HCT116 (cell line): Measurements from ENCODE around the gene AKR7A2. TPM values are rescaled to one million over a fixed set of nuclear protein-coding genes. Genes with fewer than 3 reads are reported as not detected.

Source experiments
- ATAC-seq: fragments of 200-7000 bp; cut with Tn5 transposase; 2 replicates; pipeline ENCODE4 v1.9.1; 2020; ENCODE audit warnings: mild to moderate bottlenecking, moderate library complexity
- BruUV-seq: library from RNA; stranded (reverse); fragments of 400-500 nt; replicated peaks from 2 replicates; lab custom pipeline; 2021; lab: Mats Ljungman, UMichigan
- CTCF ChIA-PET: fragments of 300-600 bp; sonication (Branson Sonifier 250); formaldehyde crosslinking; loops from one replicate; lab custom pipeline; 2021; ENCODE audit warnings: antibody characterized with exemption; lab: Charles Lee
- POLR2A ChIA-PET: fragments of 300-600, 350-600 bp; sonication (Branson Sonifier 250); formaldehyde crosslinking; loops from one replicate; lab custom pipeline; 2021; ENCODE audit warnings: antibody characterized with exemption; lab: Charles Lee
- RAD21 ChIA-PET, 2 experiments: fragments of 300-600 bp; sonication (Branson Sonifier 250); formaldehyde crosslinking; loops; one replicate each; lab custom pipeline; 2023; ENCODE audit warnings: low total read pairs in 2 of 2; ENCODE audit not compliant: uncharacterized antibody in 2 of 2, unreplicated experiment in 2 of 2, low non-redundant PET in 1 of 2; lab: Charles Lee
- DNase-seq: peaks from one replicate; pipeline ENCODE4 v3.0.0-alpha.2; 2010; ENCODE audit warnings: low read depth, low spot score
- H2AFZ ChIP-seq: fragments of 200-600 bp; shearing (Covaris generic), sonication (generic); 2 replicates; pipeline ENCODE4 v1.6.1; 2017; ENCODE audit warnings: low read depth, mixed run types, mixed read lengths, antibody characterized with exemption, low read length; ENCODE audit not compliant: poor library complexity, severe bottlenecking
- H3K27ac ChIP-seq: 2 replicates; pipeline ENCODE4 v1.5.1; 2012; ENCODE audit warnings: low read depth, low read length
- H3K27me3 ChIP-seq: fragments of 200-600 bp; sonication (generic); 2 replicates; pipeline ENCODE4 v1.6.1; 2016; ENCODE audit warnings: mixed run types, low read length, mixed read lengths; ENCODE audit not compliant: insufficient read depth
- H3K36me3 ChIP-seq, 2 experiments: fragments of 200-500 bp in 1 of 2; fragments of 200-600 bp in 1 of 2; sonication (Bioruptor generic) in 1 of 2; sonication (generic) in 1 of 2; 2 replicates each; pipeline versions ENCODE4 v1.5.1 to v1.6.1; 2014 to 2016; ENCODE audit warnings: low read length in 2 of 2, inconsistent platforms in 1 of 2, mixed read lengths in 1 of 2, mixed run types in 1 of 2; ENCODE audit not compliant: insufficient read depth in 2 of 2, control insufficient read depth in 1 of 2
- H3K4me1 ChIP-seq, 2 experiments: fragments of 200-600 bp in 1 of 2; sonication (generic) in 1 of 2; 2 replicates each; pipeline versions ENCODE4 v1.5.1 to v1.6.1; 2012 to 2017; ENCODE audit warnings: low read length in 2 of 2, inconsistent platforms in 1 of 2, mild to moderate bottlenecking in 1 of 2, mixed read lengths in 1 of 2, mixed run types in 1 of 2, moderate library complexity in 1 of 2; ENCODE audit not compliant: insufficient read depth in 2 of 2, control insufficient read depth in 1 of 2
- H3K4me2 ChIP-seq: fragments of 200-600 bp; sonication (generic); 2 replicates; pipeline ENCODE4 v1.6.1; 2017; ENCODE audit warnings: mixed run types, low read length, mixed read lengths
- H3K4me3 ChIP-seq, 2 experiments: fragments of 200-600 bp in 1 of 2; sonication (generic) in 1 of 2; replicated peaks in 1 of 2; 2 replicates each; pipeline ENCODE4 v1.5.1; 2011 to 2016; ENCODE audit warnings: low read length in 2 of 2, control low read depth in 1 of 2, low read depth in 1 of 2, mild to moderate bottlenecking in 1 of 2, mixed read lengths in 1 of 2, mixed run types in 1 of 2
- H3K79me2 ChIP-seq: fragments of 200-600 bp; sonication (generic); 2 replicates; pipeline ENCODE4 v1.6.1; 2017; ENCODE audit warnings: mild to moderate bottlenecking, mixed run types, low read length, moderate library complexity, mixed read lengths; ENCODE audit not compliant: insufficient read depth
- H3K9ac ChIP-seq: fragments of 200-600 bp; sonication (generic); 2 replicates; pipeline ENCODE4 v1.6.1; 2016; ENCODE audit warnings: low read length, mixed read lengths
- H3K9me2 ChIP-seq: fragments of 200-600 bp; sonication (generic), shearing (Covaris generic); 2 replicates; pipeline ENCODE4 v1.6.1; 2017; ENCODE audit warnings: mixed run types, mild to moderate bottlenecking, moderate library complexity; ENCODE audit not compliant: insufficient read depth
- H3K9me3 ChIP-seq, 2 experiments: fragments of 200-500 bp in 1 of 2; fragments of 200-600 bp in 1 of 2; sonication (Bioruptor generic) in 1 of 2; sonication (generic) in 1 of 2; 2 replicates each; pipeline ENCODE4 v1.6.1; 2014 to 2017; ENCODE audit warnings: low read length in 2 of 2, mixed read lengths in 2 of 2, inconsistent platforms in 1 of 2, low read depth in 1 of 2, mild to moderate bottlenecking in 1 of 2, mixed run types in 1 of 2, moderate library complexity in 1 of 2; ENCODE audit not compliant: control insufficient read depth in 1 of 2, insufficient read depth in 1 of 2
- H4K20me1 ChIP-seq: fragments of 200-600 bp; sonication (generic), shearing (Covaris generic); 2 replicates; pipeline ENCODE4 v1.6.1; 2017; ENCODE audit warnings: mixed run types, mild to moderate bottlenecking, moderate library complexity; ENCODE audit not compliant: insufficient read depth
- CBX3 ChIP-seq: IDR thresholded peaks from 2 replicates; pipeline ENCODE4 v1.6.1; 2012; ENCODE audit warnings: low read depth
- CEBPB ChIP-seq: IDR thresholded peaks from 2 replicates; pipeline ENCODE4 v1.6.1; 2012; ENCODE audit warnings: low read depth
- EGR1 ChIP-seq: IDR thresholded peaks from 2 replicates; pipeline ENCODE4 v1.6.1; 2012; ENCODE audit warnings: low read depth
- FOSL1 ChIP-seq: IDR thresholded peaks from 2 replicates; pipeline ENCODE4 v1.6.1; 2012; ENCODE audit warnings: low read depth
- POLR2AphosphoS5 ChIP-seq: IDR thresholded peaks from 2 replicates; pipeline ENCODE4 v1.6.1; 2011; ENCODE audit warnings: mild to moderate bottlenecking, low read depth, low read length, moderate library complexity
- SIN3A ChIP-seq: IDR thresholded peaks from 2 replicates; pipeline ENCODE4 v1.6.1; 2012; ENCODE audit warnings: low read depth
- SP1 ChIP-seq: IDR thresholded peaks from 2 replicates; pipeline ENCODE4 v1.6.1; 2012; ENCODE audit warnings: low read depth
- TCF7L2 ChIP-seq: IDR thresholded peaks from 2 replicates; pipeline ENCODE4 v1.7.0; 2011; ENCODE audit warnings: borderline replicate concordance, inconsistent platforms; ENCODE audit not compliant: insufficient read depth, insufficient read length; ENCODE audit errors: extremely low read depth
- YY1 ChIP-seq: IDR thresholded peaks from 2 replicates; pipeline ENCODE4 v1.6.1; 2011; ENCODE audit warnings: low read length, low read depth, moderate library complexity, mild to moderate bottlenecking; ENCODE audit not compliant: insufficient replicate concordance; ENCODE audit errors: extremely low read depth
- ZFX ChIP-seq: fragments of 450-650 bp; IDR thresholded peaks from 2 replicates; pipeline ENCODE4 v1.6.1; 2017
- ZNF274 ChIP-seq: fragments of 200-500 bp; sonication (Bioruptor generic); IDR thresholded peaks from 2 replicates; pipeline ENCODE4 v1.6.1; 2014; ENCODE audit warnings: mild to moderate bottlenecking, low read depth, low read length, inconsistent platforms
- intact Hi-C: fragments of 100-400 bp; cut with micrococcal nuclease; formaldehyde crosslinking; loops from 2 replicates; pipeline ENCODE4 v1.10.0; 2022
- total RNA-seq: library from RNA; stranded (reverse); gene quantifications from one replicate; pipeline ENCODE4 v1.2.1, GENCODE V29; 2021; ENCODE audit not compliant: unreplicated experiment
- TF ChIP-seq, protein P1 (sequence below): IDR thresholded peaks from 2 replicates; pipeline ENCODE4 v1.6.1; 2012
- TF ChIP-seq, protein P2 (sequence below): IDR thresholded peaks from 2 replicates; pipeline ENCODE4 v1.6.1; 2012
- TF ChIP-seq, protein P3 (sequence below): IDR thresholded peaks from 2 replicates; pipeline ENCODE4 v1.6.1; 2012; ENCODE audit warnings: low read depth

Gene AKR7A2
- total RNA-seq, 1 experiment from 2014 or later: 90.8 TPM

DNA sequence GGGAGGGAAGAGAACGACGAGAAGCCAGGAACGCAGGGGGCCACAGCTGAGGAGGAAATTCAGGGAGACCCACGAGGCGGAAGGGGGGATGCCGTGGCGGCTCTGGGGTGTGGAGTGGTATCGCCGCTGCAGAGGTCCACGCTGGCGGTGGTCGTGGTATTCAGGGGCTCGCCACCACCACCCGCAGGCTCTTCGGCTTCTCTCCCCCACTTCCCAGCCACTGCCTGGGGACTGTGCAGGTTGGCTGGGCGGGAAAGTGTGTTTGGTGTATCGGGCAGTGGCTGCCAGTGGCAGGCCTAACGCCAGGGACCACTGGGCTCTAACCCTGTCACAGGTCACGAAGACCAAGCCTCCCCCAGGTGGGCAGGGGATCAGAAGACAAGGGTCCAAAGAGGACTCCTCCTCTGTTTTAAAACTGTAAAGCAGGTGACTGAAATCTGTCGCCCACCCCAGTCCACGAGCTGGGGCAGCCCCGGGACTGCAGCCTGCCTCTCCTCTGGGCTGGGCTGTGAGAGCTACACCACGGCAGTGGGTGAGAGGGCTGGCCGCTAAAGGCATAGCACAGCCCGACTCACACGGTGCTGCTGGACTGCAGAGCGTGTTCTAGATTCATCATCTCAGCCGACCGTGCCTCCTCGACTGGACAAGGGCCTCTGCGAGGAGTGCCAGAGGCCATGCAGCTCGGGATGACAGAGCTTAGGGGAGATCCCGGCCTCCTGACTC is 31.1 kb upstream of the AKR7A2 start:
- Histone ChIP-seq H3K4me3 (no peak overlapping the region), H3K9me2 (no peaks in the 10 kb centered on the region)
- TF ChIP-seq FOSL1: no peak
- no peak for TF ChIP-seq POLR2AphosphoS5
- no peak for TF ChIP-seq EGR1
- no peak for TF ChIP-seq ZFX
- no peak for TF ChIP-seq SIN3A
- no peak for TF ChIP-seq CEBPB
- TF ChIP-seq, protein P1, sequence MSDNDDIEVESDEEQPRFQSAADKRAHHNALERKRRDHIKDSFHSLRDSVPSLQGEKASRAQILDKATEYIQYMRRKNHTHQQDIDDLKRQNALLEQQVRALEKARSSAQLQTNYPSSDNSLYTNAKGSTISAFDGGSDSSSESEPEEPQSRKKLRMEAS: no peak
- TF ChIP-seq, protein P2, sequence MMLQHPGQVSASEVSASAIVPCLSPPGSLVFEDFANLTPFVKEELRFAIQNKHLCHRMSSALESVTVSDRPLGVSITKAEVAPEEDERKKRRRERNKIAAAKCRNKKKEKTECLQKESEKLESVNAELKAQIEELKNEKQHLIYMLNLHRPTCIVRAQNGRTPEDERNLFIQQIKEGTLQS: no peak
- TF ChIP-seq, protein P3, sequence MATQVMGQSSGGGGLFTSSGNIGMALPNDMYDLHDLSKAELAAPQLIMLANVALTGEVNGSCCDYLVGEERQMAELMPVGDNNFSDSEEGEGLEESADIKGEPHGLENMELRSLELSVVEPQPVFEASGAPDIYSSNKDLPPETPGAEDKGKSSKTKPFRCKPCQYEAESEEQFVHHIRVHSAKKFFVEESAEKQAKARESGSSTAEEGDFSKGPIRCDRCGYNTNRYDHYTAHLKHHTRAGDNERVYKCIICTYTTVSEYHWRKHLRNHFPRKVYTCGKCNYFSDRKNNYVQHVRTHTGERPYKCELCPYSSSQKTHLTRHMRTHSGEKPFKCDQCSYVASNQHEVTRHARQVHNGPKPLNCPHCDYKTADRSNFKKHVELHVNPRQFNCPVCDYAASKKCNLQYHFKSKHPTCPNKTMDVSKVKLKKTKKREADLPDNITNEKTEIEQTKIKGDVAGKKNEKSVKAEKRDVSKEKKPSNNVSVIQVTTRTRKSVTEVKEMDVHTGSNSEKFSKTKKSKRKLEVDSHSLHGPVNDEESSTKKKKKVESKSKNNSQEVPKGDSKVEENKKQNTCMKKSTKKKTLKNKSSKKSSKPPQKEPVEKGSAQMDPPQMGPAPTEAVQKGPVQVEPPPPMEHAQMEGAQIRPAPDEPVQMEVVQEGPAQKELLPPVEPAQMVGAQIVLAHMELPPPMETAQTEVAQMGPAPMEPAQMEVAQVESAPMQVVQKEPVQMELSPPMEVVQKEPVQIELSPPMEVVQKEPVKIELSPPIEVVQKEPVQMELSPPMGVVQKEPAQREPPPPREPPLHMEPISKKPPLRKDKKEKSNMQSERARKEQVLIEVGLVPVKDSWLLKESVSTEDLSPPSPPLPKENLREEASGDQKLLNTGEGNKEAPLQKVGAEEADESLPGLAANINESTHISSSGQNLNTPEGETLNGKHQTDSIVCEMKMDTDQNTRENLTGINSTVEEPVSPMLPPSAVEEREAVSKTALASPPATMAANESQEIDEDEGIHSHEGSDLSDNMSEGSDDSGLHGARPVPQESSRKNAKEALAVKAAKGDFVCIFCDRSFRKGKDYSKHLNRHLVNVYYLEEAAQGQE: no peak
- TF ChIP-seq YY1: no peak
- no peak for TF ChIP-seq CBX3
- TF ChIP-seq TCF7L2: no peak
- no peak for TF ChIP-seq ZNF274
- TF ChIP-seq SP1: no peak
- TF ChIP-seq, all 23 proteins: peak for 0
- intact Hi-C loops: loop anchor here (5.0 kb wide), 1 partner anchor 144 kb away; the partner anchor contains the start of gene CAPZB
- ChIA-PET RAD21 (no interaction called here), CTCF (interaction anchor here (0.9 to 1.3 kb wide), 3 partner anchors 239 to 318 kb away, joined by 3 to 5 read pairs (median 3); no protein-coding TSS in a partner anchor), POLR2A (no interaction called here)
- H3K4me2 ChIP-seq: no peak overlapping the region
- no peak overlapping the region for H2AFZ ChIP-seq
- no TSS peak for BruUV-seq
- H3K27me3 ChIP-seq: no peaks in the 10 kb centered on the region
- H3K27ac ChIP-seq: no peak overlapping the region
- H4K20me1 ChIP-seq: no peaks in the 10 kb centered on the region
- H3K4me1 ChIP-seq: peaks cover 8 to 14% of the 10 kb centered on the region in 2 experiments; a peak in 3 of 4 replicates
- H3K9me3 ChIP-seq: no peaks in the 10 kb centered on the region
- DNase-seq (no peak), ATAC-seq (no peak)
- H3K79me2 ChIP-seq: no peaks in the 10 kb centered on the region
- no peak overlapping the region for H3K9ac ChIP-seq
- no peaks in the 10 kb centered on the region; a peak in 1 of 4 replicates for H3K36me3 ChIP-seq
